Calu3 (cell line): ENCODE measurements around the gene NDRG2. TPM values are rescaled to one million over a fixed set of nuclear protein-coding genes. Genes with fewer than 3 reads are reported as not detected.

Experiments
- BruUV-seq: library from RNA; stranded (reverse); fragments of 400-500 nt; replicated peaks from 2 replicates; lab custom pipeline; 2021; lab: Mats Ljungman, UMichigan
- CTCF ChIA-PET: fragments of 300-600 bp; sonication (Branson Sonifier 250); formaldehyde crosslinking; loops from one replicate; lab custom pipeline; 2022; ENCODE audit warnings: antibody characterized with exemption; lab: Charles Lee
- DNase-seq: peaks from one replicate; pipeline ENCODE4 v3.0.0; 2022
- H3K27ac Mint-ChIP-seq: one replicate; pipeline ENCODE4 v1.8.0; 2022; ENCODE audit warnings: mixed read lengths; ENCODE audit not compliant: unreplicated experiment
- H3K27me3 Mint-ChIP-seq: one replicate; pipeline ENCODE4 v1.8.0; 2022; ENCODE audit warnings: mixed read lengths; ENCODE audit not compliant: unreplicated experiment
- H3K36me3 Mint-ChIP-seq: one replicate; pipeline ENCODE4 v1.8.0; 2022; ENCODE audit warnings: mild to moderate bottlenecking, moderate library complexity, mixed read lengths; ENCODE audit not compliant: insufficient read depth, unreplicated experiment
- H3K4me1 Mint-ChIP-seq: one replicate; pipeline ENCODE4 v1.8.0; 2022; ENCODE audit warnings: mild to moderate bottlenecking, low read depth, mixed read lengths; ENCODE audit not compliant: unreplicated experiment
- H3K4me3 Mint-ChIP-seq: one replicate; pipeline ENCODE4 v1.8.0; 2022; ENCODE audit warnings: mild to moderate bottlenecking, low read depth, moderate library complexity, mixed read lengths; ENCODE audit not compliant: unreplicated experiment
- H3K9me3 Mint-ChIP-seq: one replicate; pipeline ENCODE4 v1.8.0; 2022; ENCODE audit warnings: low read depth, mixed read lengths; ENCODE audit not compliant: unreplicated experiment
- CTCF ChIP-seq: fragments of 200-600 bp; IDR thresholded peaks from one replicate; pipeline ENCODE4 v1.8.0; 2022; ENCODE audit warnings: antibody characterized with exemption; ENCODE audit not compliant: unreplicated experiment
- intact Hi-C: fragments of 100-400 bp; cut with micrococcal nuclease; formaldehyde crosslinking; loops from one replicate; pipeline ENCODE4 v1.10.0; 2022; ENCODE audit not compliant: unreplicated experiment
- total RNA-seq: library from RNA; stranded (reverse); gene quantifications from 2 replicates; pipeline ENCODE4 v1.2.3, GENCODE V29; 2022

The NDRG2 gene
- total RNA-seq, 1 experiment from 2014 or later = 10.8 TPM

GRCh38 chr14:20982646-20983369 is 42.1 kb downstream of the NDRG2 start:
- Mint-ChIP-seq H3K27ac (no peak overlapping the region), H3K36me3 (no peaks in the 10 kb centered on the region), H3K4me3 (no peak overlapping the region), H3K4me1 (no peaks in the 10 kb centered on the region), H3K27me3 (no peaks in the 10 kb centered on the region), H3K9me3 (no peaks in the 10 kb centered on the region)
- no TSS peak for BruUV-seq
- CTCF ChIA-PET = interaction anchor here (1.2 to 2.3 kb wide), 2 partner anchors 8 to 11 kb away, joined by 3 to 8 read pairs; no protein-coding TSS in a partner anchor
- TF ChIP-seq CTCF = no peak
- DNase-seq = no peak
- intact Hi-C loops = no loop called here

- Mint-ChIP-seq H3K27ac (no peak overlapping the region), H3K27me3 (no peaks in the 10 kb centered on the region), H3K9me3 (no peaks in the 10 kb centered on the region), H3K4me3 (no peak overlapping the region), H3K36me3 (no peaks in the 10 kb centered on the region), H3K4me1 (no peaks in the 10 kb centered on the region)
- intact Hi-C loops = no loop called here
- no peak for TF ChIP-seq CTCF
- DNase-seq = no peak
- CTCF ChIA-PET = interaction anchor here (0.6 to 1.2 kb wide), 2 partner anchors 10 to 422 kb away, joined by 3 read pairs; no protein-coding TSS in a partner anchor
- BruUV-seq = no TSS peak
Observed at GRCh38 chr14:20980906-20981305, 44.0 kb downstream of the NDRG2 start.

GRCh38 chr14:20978687-20979086 is 46.2 kb downstream of the NDRG2 start:
- CTCF ChIA-PET = no interaction called here
- BruUV-seq = no TSS peak
- Mint-ChIP-seq H3K9me3 (no peaks in the 10 kb centered on the region), H3K4me3 (no peak overlapping the region), H3K4me1 (no peaks in the 10 kb centered on the region), H3K27me3 (no peaks in the 10 kb centered on the region), H3K27ac (no peak overlapping the region), H3K36me3 (no peaks in the 10 kb centered on the region)
- TF ChIP-seq CTCF = no peak
- DNase-seq = no peak
- intact Hi-C loops = no loop called here

- Mint-ChIP-seq H3K4me1 (peaks cover 8% of the 10 kb centered on the region), H3K27ac (no peak overlapping the region), H3K36me3 (peaks cover 3% of the 10 kb centered on the region), H3K4me3 (no peak overlapping the region), H3K9me3 (no peaks in the 10 kb centered on the region), H3K27me3 (no peaks in the 10 kb centered on the region)
- intact Hi-C loops = no loop called here
- TF ChIP-seq CTCF = no peak
- DNase-seq = no peak
- no TSS peak for BruUV-seq
- CTCF ChIA-PET = no interaction called here
Observed at GRCh38 chr14:20976291-20976690, 48.6 kb downstream of the NDRG2 start.
